Stimulated activated CD4-positive, alpha-beta T cell treated with anti-CD3 and anti-CD28 coated beads, Interleukin-4, amount 100 ng/mL, for 1 hour (primary cell): ENCODE data around the gene KLC1.
A peak's percentile ranks its signal among the peaks of the same experiment; 100 is the strongest.
"Not testable (repeated sequence)": the region's sequence is repeated elsewhere in the genome, so short reads cannot be mapped to it uniquely, and the experiment has no call there.

Experiments used
- DNase-seq: peaks from one replicate; pipeline ENCODE4 v3.0.0-alpha.2; 2020

The KLC1 gene

DNA sequence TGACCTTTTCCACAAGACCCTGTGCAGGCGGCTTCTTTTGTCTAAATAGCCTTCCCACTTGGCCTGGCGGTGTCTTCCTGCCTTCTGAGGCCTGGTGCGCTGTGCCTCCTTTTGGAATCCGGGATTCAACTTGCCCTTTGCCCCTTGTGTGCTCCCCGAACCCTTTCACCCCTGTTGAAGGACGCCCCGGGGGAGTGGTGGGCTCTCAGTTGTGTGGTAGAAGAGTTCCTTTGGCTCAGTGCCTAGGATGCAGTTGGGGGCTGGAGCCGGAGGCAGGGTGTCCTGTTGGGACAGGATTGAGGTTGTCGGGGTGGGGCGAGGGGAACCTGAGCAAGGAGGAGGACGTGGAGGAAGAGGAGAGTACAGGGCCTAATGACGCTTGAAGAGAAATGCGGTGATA is 34.5 kb downstream of the KLC1 start:
- DNase-seq = no peak

DNA sequence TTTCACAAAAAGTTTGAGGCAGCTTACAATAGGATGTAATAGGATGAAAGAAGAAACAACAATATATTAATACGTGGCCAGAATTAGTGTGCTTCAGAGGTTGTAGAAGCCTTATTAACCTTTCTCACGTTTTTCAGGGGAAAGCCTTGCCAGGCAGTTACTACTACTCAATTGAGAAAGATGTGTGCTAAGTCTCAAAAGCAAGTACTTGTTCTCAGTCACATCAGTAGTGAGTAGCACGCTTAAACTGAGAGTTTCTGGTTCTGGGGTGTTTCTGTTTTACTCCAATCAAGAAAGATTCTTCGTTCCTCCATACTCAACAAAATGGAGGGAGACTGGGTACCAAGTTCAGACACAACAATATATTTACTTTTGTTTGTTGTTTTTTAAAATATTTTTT is 38.7 kb downstream of the KLC1 start:
- DNase-seq = no peak

DNA sequence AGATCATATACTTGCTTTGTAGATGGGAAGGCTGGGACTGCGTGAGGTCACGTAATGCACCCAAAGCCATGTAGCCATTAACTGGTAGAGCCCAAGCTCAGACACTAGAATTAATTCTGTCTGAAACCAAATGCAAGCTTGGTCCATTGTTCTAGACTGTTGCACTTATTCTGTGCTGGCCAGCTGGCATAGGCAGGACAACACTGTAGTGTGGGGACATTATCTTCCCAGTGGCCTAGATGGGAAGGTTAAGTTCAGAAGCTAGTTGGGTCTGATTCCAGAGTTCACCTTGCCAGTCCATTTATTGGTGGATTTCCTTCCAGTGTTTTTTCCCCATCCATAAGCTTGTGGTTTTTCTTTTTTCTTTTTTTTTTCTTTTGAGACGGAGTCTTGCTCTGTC is 39.1 kb downstream of the KLC1 start:
- DNase-seq = no peak

DNA sequence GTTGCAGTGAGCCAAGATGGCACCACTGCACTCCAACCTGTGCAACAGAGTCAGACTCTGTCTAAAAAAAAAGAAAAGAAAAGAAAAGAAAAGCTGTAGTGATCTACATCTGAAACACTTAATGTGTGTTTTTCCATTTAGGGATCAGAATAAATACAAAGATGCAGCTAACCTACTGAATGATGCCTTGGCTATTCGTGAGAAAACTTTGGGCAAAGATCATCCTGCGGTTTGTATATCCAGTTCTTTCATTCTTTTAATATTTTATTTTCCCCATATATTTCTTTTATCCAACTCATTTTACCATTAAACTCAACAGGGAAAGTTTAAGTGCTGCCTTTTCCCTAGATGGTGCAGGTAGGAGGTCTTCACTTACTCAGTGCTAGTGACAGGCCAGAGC is 40.4 kb downstream of the KLC1 start:
- DNase-seq = no peak

DNA sequence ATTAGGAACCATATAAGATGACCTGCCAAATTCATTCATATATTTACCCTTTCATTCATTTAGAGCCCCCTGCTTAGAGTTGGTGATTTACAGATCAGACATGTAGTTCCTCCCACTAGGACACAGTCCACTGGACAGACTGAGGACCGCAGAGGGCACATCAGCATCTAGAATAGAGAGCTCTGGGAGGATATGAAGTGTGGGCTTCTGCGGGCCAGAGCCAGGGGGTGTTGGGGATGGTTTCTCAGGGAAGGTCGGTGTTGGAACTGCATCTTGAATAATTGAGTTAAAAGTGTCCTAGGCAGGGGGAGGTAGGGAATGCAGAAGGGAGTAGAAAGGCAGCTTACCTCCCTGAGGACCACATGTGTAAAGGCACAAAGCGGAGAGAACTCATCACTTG is 42.9 kb downstream of the KLC1 start:
- DNase-seq = no peak

DNA sequence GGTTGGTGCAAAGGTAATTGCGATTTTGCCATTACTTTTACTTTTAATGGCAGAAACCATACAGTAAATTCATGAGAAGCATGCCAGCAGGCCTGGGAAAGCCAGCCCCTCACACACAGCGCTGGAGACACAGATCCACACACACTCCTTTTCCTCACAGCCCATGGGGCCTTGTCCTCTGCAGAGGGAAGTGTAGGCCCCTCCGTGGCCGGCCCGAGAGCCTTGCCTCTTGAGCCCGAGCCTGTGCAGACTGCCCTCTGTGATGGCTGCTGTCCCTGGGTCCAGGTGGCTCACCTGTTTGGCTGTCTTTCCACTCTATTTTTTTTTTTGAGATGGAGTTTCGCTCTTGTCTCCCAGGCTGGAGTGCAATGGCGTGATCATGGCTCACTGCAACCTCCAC is 46.9 kb downstream of the KLC1 start:
- DNase-seq = no peak

DNA sequence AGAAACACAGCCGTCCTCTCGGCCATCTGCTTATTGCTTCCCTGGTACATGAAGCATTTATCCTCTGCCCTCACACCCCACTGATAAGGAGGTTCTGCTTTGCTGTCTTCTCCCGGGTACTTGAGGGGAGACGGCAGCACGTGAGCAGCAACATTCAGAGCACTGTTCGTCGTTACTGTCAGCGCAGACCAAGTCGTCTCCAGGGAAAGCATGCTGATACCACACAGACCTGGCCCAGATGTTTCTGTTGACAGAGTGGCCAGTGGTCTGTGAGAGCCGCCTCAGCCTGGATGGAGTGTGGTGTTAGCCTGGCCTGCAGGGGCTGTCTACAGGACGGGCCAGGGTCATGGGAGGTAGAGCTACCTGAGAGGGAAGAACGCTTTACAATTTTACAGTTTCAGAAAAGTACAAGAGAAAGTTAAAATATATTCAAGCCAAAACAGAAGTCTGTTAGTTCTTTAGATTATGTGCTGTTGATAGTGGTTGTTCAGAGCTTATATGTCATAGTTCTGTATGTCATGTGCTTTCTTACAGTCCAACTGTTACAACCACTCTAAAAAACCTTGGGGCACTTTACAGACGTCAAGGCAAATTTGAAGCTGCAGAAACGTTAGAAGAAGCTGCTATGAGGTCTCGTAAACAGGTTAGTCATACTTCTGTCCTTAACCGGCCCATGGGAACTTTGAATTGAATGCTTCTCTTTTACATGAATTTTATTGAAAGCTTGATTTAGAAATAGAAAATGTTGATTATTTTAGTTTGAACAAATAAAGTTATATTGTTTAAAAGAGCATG is 48.1 kb downstream of the KLC1 start:
- no peak for DNase-seq

DNA sequence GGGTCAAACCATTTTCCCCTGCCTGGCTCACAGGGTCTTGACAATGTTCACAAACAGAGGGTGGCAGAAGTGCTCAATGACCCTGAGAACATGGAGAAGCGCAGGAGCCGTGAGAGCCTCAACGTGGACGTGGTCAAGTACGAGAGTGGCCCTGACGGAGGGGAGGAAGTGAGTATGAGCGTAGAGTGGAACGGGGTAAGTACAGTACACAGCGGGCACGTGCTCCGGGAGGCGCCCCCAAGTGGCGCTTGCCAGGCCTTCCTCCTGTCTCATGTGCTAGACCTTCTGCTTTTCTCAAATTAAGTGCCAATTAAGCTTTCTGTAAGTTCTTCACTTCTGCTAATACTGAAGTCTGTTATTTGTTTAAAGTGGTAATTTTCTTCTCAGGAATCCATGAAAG is 50.3 kb downstream of the KLC1 start:
- peak; percentile 57 for DNase-seq

DNA sequence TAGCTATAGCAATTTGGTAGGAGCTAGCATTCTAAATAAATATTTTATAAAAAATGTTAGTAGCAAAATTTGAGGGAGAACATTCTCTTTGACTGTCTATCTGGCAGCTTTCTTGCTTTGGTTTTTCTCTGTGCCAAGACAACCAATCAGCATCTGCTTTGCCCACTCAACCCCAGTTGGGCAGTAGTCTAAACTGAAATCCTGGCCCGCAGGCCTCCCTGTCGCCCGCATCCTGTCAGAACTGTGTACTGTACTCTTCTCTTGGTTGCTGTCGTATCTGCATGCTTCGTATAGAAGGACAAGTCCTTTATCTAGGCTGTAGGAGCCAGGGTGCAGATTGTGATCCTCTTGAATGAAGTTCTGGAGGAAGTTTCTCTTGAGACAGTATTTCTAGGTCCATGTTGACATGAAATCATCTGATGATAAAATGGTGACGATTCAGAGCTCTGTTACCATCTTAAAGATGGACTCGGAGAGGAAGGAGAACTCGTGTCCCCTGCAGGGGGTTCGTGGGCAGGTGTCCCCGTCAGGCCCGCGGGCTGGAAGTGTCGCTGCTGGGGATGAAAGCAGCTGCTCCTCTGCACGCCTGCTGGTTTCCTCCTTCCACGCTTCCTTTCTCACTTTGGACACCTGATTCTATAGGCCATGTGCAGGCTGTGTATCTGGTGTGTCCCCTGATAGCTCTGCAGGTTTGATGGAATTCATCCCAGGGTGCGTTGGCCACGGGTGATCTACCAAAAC is 51.6 kb downstream of the KLC1 start:
- no peak for DNase-seq

DNA sequence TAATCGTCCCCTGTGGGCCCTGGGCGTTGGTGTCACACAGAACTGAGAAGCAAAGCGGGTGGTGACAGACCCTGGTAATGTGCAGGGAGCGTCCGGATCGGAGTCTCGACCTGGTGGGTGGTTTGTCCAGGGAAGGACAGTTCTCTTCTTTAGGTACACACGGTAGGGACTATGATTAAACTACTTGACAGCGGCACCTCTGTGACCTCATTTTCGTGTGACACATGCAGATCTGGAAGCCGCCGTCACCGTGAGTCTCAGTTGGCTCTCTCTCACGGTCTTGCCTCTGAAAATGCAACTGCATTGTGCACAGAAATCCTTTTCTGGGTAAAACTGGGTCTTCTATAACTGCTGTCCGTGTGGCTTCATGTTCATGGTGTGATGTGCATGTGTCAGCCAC is 54.1 kb downstream of the KLC1 start:
- DNase-seq = no peak

DNA sequence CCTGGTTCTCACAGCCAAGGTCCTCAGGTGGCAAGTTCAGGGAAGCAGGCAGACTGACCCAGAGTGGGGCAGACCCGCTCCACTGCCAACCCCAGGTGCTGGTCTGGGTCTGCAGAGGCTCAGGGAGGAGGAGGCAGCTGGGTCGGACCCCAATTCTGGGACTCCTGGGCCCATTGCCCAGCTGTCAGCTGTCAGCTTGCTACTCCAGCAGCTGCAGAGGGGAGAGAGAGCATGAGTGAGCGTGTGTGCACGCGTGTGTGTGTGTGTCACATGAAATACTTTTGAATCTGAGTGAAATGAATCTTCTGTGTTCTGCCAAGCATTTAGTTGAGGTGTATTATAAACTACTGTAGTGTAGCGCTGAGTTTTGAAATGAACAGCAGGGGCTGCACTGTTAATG is 55.5 kb downstream of the KLC1 start:
- DNase-seq = no peak

DNA sequence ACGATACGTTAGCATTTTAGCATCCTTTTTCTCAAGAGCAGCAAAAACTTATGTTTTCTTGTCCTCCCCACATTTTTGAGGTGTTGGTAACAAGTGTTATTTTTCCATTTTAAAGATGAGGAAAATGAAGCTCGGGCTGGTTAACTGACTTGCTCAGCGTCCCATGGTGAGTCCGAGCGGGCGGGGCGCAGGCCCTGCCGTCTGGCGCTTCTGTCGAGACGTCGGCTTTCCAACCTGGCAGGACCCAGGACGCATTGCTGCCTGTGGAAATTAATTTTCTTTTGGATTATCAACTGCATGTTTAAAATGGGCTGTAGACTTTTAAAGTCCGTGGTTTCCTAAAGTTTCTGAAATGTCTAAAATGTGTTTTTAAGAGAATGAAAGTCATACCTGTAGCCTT is 55.9 kb downstream of the KLC1 start:
- no peak for DNase-seq

DNA sequence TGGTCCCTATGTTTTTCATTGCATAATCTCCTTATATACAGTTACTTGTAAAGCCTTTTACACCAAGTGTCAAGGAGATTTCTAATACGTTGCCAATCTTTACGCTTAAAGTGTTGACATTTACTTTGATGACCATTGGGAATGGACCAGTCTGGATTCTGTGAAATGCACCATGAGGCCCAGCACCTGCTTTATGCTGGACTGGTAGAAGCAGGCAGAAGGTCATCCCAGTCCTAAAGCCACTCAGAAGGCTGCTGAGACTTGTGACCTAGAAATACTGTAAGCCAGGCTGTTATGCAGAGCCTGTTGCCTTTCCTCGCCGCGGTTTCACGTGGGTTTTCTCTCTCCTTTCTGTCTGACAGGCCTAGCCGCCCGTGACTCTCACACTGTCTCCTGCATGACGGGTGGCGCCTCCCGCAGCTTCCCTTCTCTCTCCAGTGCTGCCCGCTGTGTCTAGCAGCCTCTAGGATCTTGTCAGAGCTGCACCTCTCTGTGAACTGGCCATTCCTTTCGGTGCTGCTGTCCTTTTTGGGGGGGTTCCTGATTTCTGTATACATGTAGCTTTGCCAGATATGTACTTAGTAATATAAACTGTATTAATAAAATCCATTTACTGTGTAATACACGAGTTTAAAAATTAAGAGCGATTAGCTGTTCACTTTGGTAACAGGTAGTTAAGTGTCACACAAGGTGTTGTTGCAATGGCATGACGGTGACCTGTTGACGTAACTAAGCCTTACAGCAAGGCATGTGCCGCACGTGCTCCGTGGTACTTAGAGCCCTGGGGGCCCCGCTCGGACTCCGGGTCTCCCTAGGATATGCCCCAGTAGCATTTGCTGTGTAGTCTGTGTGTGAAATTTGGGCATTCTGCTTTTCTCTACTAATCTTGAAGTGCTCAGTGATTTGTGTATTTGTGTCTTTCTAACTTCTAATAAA is 56.5 kb downstream of the KLC1 start:
- no peak for DNase-seq

DNA sequence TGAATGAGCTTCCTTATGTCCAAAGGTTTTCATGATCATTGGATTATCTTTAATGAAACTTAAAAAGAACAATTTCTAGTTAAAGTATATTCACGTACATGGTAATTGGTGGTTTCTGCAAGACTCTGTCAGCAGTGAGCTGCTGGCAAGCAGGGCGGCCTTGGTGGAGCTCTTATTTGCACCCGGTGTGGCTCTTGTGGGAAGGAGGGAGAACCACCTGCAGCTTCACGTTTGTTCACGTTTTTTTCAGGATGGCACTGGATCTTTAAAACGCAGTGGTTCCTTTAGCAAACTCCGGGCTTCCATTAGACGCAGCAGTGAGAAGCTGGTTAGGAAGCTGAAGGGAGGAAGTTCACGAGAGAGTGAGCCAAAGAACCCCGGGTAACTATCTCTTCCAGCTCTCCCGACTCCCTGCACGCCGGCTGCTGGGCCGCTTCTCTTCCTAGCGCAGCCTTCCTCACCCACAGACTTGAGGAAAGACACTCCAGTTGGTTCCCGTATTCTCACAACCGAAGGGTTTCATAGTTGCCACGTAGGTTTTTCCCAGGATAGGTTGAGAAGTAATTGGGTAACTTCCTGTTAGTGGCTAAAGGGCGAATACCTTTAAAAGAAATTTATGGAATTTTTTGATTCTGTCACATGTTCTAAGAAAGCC is 57.9 kb downstream of the KLC1 start:
- DNase-seq = no peak

DNA sequence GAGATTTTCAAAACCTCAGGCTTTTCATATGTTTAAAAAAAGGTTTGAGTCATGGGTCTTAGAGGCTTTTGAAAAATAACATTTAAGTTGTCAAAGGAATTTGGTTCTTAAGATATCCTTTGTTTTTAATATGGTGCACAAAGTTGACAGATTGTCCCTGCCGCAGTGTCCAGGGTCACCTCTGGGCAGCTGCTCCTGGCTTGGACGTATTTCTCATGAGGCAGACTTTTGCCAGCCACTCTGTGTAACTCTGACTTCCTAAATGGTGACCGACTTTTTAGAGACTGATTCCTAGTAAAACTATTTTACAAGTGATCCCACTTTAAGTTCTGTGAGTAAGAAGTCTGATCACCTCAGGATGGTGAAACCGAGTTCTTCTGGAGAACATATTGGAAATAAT is 58.7 kb downstream of the KLC1 start:
- DNase-seq = no peak

DNA sequence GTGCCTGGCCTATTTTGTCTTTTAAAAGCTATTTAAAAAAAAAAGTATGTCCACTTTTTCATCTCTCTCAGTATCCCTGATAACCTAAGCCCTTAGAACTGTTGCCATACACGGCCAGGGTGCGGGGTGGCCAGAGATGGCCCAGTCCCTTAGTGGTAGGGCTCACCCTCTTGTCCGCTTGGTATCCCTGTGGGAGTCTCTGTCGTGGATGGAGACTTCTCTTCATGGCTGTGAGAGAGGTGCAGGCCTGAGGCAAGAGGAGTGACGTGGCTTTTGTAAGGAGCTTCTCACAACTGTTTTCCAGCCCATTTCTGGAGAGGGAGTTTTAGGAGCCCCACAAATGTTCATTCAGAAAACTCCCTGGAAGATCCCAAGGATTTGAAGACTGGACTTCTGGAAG is 59.4 kb downstream of the KLC1 start:
- no peak for DNase-seq

DNA sequence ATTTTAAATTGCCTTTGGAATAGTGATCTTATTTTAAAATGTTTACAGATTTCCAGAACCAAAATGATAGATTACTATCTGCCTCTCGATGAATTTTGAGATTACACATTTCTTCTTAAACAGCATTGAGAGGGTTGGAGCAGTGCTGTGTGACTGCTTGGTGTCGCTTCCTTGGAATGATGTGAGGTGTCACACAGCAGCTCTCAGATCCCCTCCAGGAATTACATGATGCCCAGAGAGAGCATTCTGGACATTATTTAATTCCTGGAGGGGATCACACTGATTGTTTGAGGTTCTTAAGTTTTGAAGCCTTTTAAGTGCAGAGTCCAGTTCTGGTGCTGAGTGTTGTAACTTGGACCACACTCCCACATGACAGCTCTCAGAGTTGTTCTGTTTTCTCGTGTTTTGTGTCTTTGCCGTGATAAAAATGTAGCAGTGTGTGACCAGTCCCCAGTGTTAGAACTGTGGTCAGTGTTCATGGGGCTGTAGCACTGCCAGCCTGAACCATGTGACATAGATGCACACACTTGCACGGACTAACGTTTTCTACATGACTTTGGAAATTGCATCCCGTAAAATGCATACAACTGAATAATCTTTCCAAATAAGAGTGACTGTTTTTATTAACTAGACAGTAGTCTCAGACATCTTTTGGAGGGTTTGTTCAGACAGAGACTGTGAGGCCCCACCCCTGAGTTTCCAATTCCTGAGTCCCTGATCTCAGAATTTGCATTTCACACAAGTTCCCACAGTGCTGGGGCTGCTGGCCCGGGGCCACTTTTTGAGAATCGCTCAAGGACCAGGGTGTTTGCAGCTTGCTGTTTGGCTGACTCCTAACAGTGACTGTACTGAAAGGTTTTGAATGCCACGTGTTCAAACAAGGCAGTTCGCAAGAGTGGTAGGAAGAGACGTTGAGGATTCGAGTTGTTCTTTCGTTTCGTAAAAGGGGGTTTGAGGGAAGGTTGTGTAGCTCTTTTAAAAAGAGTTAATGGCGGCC is 60.2 kb downstream of the KLC1 start:
- DNase-seq = no peak

DNA sequence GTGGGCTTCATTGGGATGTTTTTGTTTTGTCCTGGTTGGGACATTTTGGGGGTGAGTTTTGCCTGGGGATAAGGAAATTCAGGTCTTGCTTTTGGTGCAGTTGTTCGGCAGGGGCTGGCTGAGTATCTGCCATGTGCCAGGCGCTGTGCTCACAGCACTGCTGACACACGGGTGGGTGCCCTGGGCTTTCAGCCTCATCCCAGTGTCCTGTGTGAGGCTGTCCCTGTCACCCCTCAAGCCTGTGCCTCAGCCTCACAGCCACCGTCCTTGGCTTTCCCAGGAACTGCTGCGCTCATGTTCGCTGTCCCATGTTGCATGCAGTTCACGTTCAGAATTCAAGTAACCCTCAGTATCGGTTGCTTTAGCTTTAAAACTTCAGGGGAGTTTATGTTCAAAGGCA is 61.3 kb downstream of the KLC1 start:
- no peak for DNase-seq

DNA sequence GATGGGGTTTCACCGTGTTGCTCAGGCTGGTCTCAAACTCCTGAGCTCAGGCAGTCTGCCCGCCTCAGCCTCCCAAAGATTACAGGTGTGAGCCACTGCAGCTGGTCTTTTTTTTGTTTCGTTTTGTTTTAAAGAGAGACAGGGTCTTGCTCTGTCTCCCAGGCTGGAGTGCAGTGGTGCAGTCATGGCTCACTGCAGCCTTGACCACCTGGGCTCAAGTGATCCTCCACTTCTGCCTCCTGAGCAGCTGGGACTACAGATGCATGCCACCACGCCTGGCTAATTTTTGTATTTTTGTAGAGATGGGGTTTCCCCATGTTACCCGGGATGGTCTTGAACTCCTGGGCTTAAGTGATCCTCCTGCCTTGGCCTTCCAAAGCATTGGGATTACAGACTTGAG is 62.6 kb downstream of the KLC1 start:
- not testable (repeated sequence) for DNase-seq

DNA sequence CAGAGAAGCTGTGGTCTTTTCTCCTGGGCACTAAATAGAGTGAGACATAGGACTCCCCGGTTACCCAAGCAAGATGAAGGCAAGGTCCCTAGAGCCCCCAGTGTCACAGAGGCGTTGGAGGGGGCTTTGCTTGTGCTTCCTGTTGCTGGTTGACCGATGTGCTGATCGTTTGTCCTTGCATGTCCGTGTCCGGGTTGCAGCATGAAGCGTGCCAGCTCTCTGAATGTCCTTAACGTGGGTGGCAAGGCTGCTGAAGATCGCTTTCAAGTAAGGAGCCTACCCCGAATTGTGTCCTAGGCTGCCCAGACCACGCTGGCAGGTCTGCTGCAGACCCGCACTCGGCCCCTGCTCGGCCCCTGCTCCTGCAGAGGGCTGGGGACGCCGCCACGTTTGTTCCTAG is 63.1 kb downstream of the KLC1 start:
- no peak for DNase-seq

DNA sequence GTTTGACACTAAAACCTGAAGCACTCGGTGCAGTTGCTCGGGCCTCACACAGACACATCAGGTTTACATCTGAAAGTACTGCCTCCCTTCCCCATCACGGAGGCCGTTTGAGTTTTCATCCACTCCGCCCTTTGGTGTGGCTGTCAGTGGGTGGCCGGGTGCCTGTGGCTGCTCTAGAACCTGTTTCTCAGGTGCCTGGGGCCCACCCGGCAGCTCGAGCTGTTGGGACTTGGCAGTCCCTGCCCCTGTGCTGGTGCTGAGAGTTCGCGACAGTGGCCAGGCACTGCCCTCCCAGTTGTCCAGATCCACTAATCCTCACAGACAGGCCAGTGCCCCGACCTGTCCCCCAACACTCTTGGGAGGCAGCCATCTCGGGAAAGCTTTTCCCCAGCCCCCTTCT is 63.9 kb downstream of the KLC1 start:
- DNase-seq = no peak

DNA sequence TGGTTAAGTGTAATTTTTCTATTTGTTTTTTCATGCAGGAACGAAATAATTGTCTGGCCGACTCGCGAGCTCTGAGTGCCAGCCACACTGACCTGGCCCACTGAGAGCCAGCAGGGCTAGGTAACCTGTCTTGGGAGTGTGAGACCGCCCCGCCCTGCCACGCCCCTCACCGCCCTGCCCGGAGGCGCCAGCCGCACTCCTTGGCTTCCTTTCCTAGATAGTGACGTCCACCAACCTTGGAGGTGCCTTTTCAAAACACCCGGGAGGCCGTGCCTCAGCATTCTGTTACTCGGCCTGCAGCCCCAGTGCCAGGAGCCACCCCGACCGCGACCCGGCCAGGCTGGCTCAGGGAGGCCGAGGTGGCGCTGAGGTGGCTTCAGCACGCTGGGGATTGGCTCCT is 64.5 kb downstream of the KLC1 start:
- no peak for DNase-seq
